H1 (cell line): Measurements from ENCODE around the gene PSMD3. TPM values are rescaled to one million over a fixed set of nuclear protein-coding genes. Genes with fewer than 3 reads are reported as not detected.
A peak's percentile ranks its signal among the peaks of the same experiment; 100 is the strongest.

Experiments
- CTCF ChIA-PET: fragments of 300-600 bp; sonication (Branson Sonifier 250); formaldehyde crosslinking; loops from one replicate; lab custom pipeline; 2021; ENCODE audit not compliant: partially characterized antibody; lab: Charles Lee
- POLR2A ChIA-PET: fragments of 300-600 bp; sonication (Branson Sonifier 250); formaldehyde crosslinking; loops from one replicate; lab custom pipeline; 2021; ENCODE audit warnings: inconsistent platforms; ENCODE audit not compliant: partially characterized antibody; lab: Charles Lee
- DNase-seq, 2 experiments: peaks; one replicate each; pipeline versions ENCODE4 v3.0.0 to v3.0.0-alpha.2; 2010 to 2022; ENCODE audit warnings: low spot score in 2 of 2, low read depth in 1 of 2, mixed read lengths in 1 of 2
- FAIRE-seq: peaks from 2 replicates; lab custom pipeline; 2011; peaks lifted over from hg19 to GRCh38; lab: Jason Lieb, UNC
- H2AFZ ChIP-seq: 2 replicates; pipeline ENCODE4 v1.8.1; 2012; ENCODE audit warnings: low read length, inconsistent platforms
- H2AK5ac ChIP-seq: 2 replicates; pipeline ENCODE4 v1.6.1; 2013; ENCODE audit warnings: low read depth, low read length
- H2BK120ac ChIP-seq: replicated peaks from 2 replicates; pipeline ENCODE3; 2013; ENCODE audit warnings: low read depth, low read length, inconsistent platforms
- H2BK12ac ChIP-seq: 2 replicates; pipeline ENCODE4 v1.6.1; 2013; ENCODE audit warnings: low read depth, low read length
- H2BK15ac ChIP-seq: 2 replicates; pipeline ENCODE4 v1.6.1; 2013; ENCODE audit warnings: low read length
- H2BK20ac ChIP-seq: 2 replicates; pipeline ENCODE4 v1.6.1; 2013; ENCODE audit warnings: low read length
- H2BK5ac ChIP-seq: 2 replicates; pipeline ENCODE4 v1.6.1; 2013; ENCODE audit warnings: low read depth, low read length
- H3K14ac ChIP-seq: 2 replicates; pipeline ENCODE4 v1.6.1; 2013; ENCODE audit warnings: inconsistent platforms; ENCODE audit not compliant: insufficient read length
- H3K18ac ChIP-seq: 2 replicates; pipeline ENCODE4 v1.6.1; 2013; ENCODE audit warnings: low read length; ENCODE audit errors: extremely low read depth
- H3K23ac ChIP-seq: 2 replicates; pipeline ENCODE4 v1.6.1; 2013; ENCODE audit warnings: inconsistent platforms; ENCODE audit not compliant: insufficient read length
- H3K23me2 ChIP-seq: 2 replicates; pipeline ENCODE4 v1.6.1; 2013; ENCODE audit warnings: low read depth, low read length
- H3K27ac ChIP-seq: 2 replicates; pipeline ENCODE4 v1.6.1; 2011; ENCODE audit warnings: low read depth, low read length, inconsistent platforms
- H3K27me3 ChIP-seq, 4 experiments: replicated peaks in 1 of 4; 1 replicate in 1 of 4; 2 replicates in 3 of 4; pipeline versions ENCODE4 v1.6.1 to v1.8.1; 2011 to 2013; ENCODE audit warnings: low read length in 3 of 4, mild to moderate bottlenecking in 3 of 4, inconsistent platforms in 2 of 4, mixed read lengths in 2 of 4, moderate library complexity in 1 of 4; ENCODE audit not compliant: control insufficient read depth in 3 of 4, insufficient read depth in 3 of 4; ENCODE audit errors: extremely low read depth in 1 of 4
- H3K36me3 ChIP-seq, 4 experiments: 2 replicates each; pipeline versions ENCODE4 v1.6.1 to v1.8.1; 2011 to 2013; ENCODE audit warnings: mild to moderate bottlenecking in 4 of 4, low read length in 3 of 4, moderate library complexity in 2 of 4, control low read depth in 1 of 4, inconsistent platforms in 1 of 4; ENCODE audit not compliant: insufficient read depth in 4 of 4, control insufficient read depth in 2 of 4
- H3K4ac ChIP-seq: replicated peaks from 2 replicates; pipeline ENCODE3; 2013; ENCODE audit warnings: low read length, low read depth, mixed read lengths, inconsistent platforms; ENCODE audit not compliant: insufficient read length
- H3K4me1 ChIP-seq, 4 experiments: replicated peaks in 1 of 4; 1 replicate in 1 of 4; 2 replicates in 3 of 4; pipeline versions ENCODE4 v1.6.1 to v1.8.1; 2011 to 2013; ENCODE audit warnings: low read length in 3 of 4, inconsistent platforms in 2 of 4, mixed read lengths in 1 of 4; ENCODE audit not compliant: insufficient read depth in 4 of 4, control insufficient read depth in 3 of 4
- H3K4me2 ChIP-seq, 2 experiments: 2 replicates each; pipeline versions ENCODE4 v1.6.1 to v1.8.1; 2011 to 2013; ENCODE audit warnings: low read depth in 2 of 2, low read length in 2 of 2, control low read depth in 1 of 2, inconsistent platforms in 1 of 2, mild to moderate bottlenecking in 1 of 2; ENCODE audit not compliant: insufficient read depth in 1 of 2
- H3K4me3 ChIP-seq, 4 experiments: fragments of 200-600, 300-600 bp in 1 of 4; sonication (generic), shearing (Covaris generic), sonication (Bioruptor Twin) in 1 of 4; 2 replicates each; pipeline versions ENCODE4 v1.5.1 to v1.8.1; 2011 to 2016; ENCODE audit warnings: low read length in 4 of 4, low read depth in 3 of 4, control low read depth in 2 of 4, inconsistent platforms in 2 of 4, mild to moderate bottlenecking in 2 of 4, mixed read lengths in 1 of 4, moderate library complexity in 1 of 4; ENCODE audit not compliant: insufficient read depth in 2 of 4; ENCODE audit errors: extremely low read depth in 1 of 4
- H3K56ac ChIP-seq: replicated peaks from 2 replicates; pipeline ENCODE3; 2013; ENCODE audit warnings: low read depth, mild to moderate bottlenecking, mixed read lengths, low read length, inconsistent platforms; ENCODE audit not compliant: insufficient read length
- H3K79me1 ChIP-seq: 2 replicates; pipeline ENCODE4 v1.6.1; 2013; ENCODE audit warnings: low read depth, low read length, control low read depth
- H3K79me2 ChIP-seq, 2 experiments: 2 replicates each; pipeline versions ENCODE4 v1.6.1 to v1.8.1; 2012 to 2013; ENCODE audit warnings: low read length in 2 of 2, mild to moderate bottlenecking in 2 of 2, inconsistent platforms in 1 of 2; ENCODE audit not compliant: insufficient read depth in 2 of 2, control insufficient read depth in 1 of 2
- H3K9ac ChIP-seq, 4 experiments: replicated peaks in 1 of 4; 1 replicate in 1 of 4; 2 replicates in 3 of 4; pipeline versions ENCODE4 v1.6.1 to v1.8.1; 2011 to 2013; ENCODE audit warnings: low read depth in 3 of 4, low read length in 3 of 4, control low read depth in 2 of 4, mild to moderate bottlenecking in 2 of 4, moderate library complexity in 2 of 4, inconsistent platforms in 1 of 4; ENCODE audit errors: extremely low read depth in 1 of 4
- H3K9me3 ChIP-seq, 2 experiments: 2 replicates each; pipeline versions ENCODE4 v1.6.1 to v1.8.1; 2012 to 2013; ENCODE audit warnings: mild to moderate bottlenecking in 2 of 2, moderate library complexity in 2 of 2, control low read depth in 1 of 2, inconsistent platforms in 1 of 2, low read depth in 1 of 2, low read length in 1 of 2, mixed read lengths in 1 of 2; ENCODE audit not compliant: insufficient read depth in 2 of 2
- H4K20me1 ChIP-seq, 2 experiments: replicated peaks in 1 of 2; 2 replicates each; pipeline versions ENCODE3 to v1.8.1; 2011 to 2013; ENCODE audit warnings: inconsistent platforms in 2 of 2, low read length in 2 of 2, mild to moderate bottlenecking in 1 of 2; ENCODE audit not compliant: insufficient read depth in 2 of 2, control insufficient read depth in 1 of 2
- H4K5ac ChIP-seq: 2 replicates; pipeline ENCODE4 v1.6.1; 2013; ENCODE audit warnings: low read length, low read depth, mixed read lengths, inconsistent platforms; ENCODE audit not compliant: insufficient read length
- H4K8ac ChIP-seq: 2 replicates; pipeline ENCODE4 v1.8.0; 2013; ENCODE audit warnings: mild to moderate bottlenecking, moderate library complexity, low read length, inconsistent platforms; ENCODE audit not compliant: insufficient read depth; ENCODE audit errors: extremely low read depth
- H4K91ac ChIP-seq: replicated peaks from 2 replicates; pipeline ENCODE3; 2013; ENCODE audit warnings: low read length, mixed read lengths, inconsistent platforms; ENCODE audit not compliant: insufficient read length
- CTBP2 ChIP-seq: IDR thresholded peaks from 2 replicates; pipeline ENCODE4 v1.7.0; 2011; ENCODE audit warnings: borderline replicate concordance, mild to moderate bottlenecking, moderate library complexity, mixed read lengths, low read length; ENCODE audit not compliant: insufficient read depth, insufficient read length
- FOSL1 ChIP-seq: IDR thresholded peaks from 2 replicates; pipeline ENCODE4 v1.6.1; 2011; ENCODE audit warnings: mild to moderate bottlenecking, low read depth, low read length, moderate library complexity; ENCODE audit not compliant: insufficient read depth
- GTF2F1 ChIP-seq: IDR thresholded peaks from 2 replicates; pipeline ENCODE4 v1.6.1; 2012; ENCODE audit warnings: low read depth, low read length, improper control_type of control experiment, borderline replicate concordance
- SAP30 ChIP-seq: fragments of 300-600 bp; sonication (generic); IDR thresholded peaks from 2 replicates; pipeline ENCODE4 v1.7.1; 2012; ENCODE audit warnings: low read length, moderate library complexity, mild to moderate bottlenecking, inconsistent platforms; ENCODE audit not compliant: insufficient read depth, insufficient replicate concordance
- SIN3A ChIP-seq, 2 experiments: IDR thresholded peaks in 1 of 2; conservative IDR thresholded peaks in 1 of 2; 2 replicates each; pipeline ENCODE4 v1.6.1; 2011 to 2012; ENCODE audit warnings: low read length in 2 of 2, improper control_type of control experiment in 1 of 2, low read depth in 1 of 2, mild to moderate bottlenecking in 1 of 2
- YY1 ChIP-seq: IDR thresholded peaks from 2 replicates; pipeline ENCODE4 v1.6.1; 2011; ENCODE audit warnings: low read depth, mild to moderate bottlenecking, low read length
- WGBS, 2 experiments: shearing (Covaris generic) in 1 of 2; methylation state at CpG; one replicate each; pipeline versions ENCODE4 v1.1.6 to v1.1.7; 2013 to 2015; ENCODE audit warnings: low lambda C conversion rate in 2 of 2, mixed read lengths in 2 of 2, inconsistent platforms in 1 of 2, low coverage in 1 of 2, missing lambda C conversion rate in 1 of 2; ENCODE audit not compliant: insufficient replicate concordance in 2 of 2, insufficient coverage in 1 of 2, insufficient read length in 1 of 2; ENCODE audit errors: extremely low coverage in 1 of 2, missing lambda C conversion rate in 1 of 2; 5-methylcytosine and 5-hydroxymethylcytosine counted together
- polyA plus RNA-seq, 7 experiments: library from polyadenylated mRNA; depleted of rRNA in 3 of 7; stranded (reverse) in 5 of 7; unstranded in 2 of 7; fragments of >200 nt in 5 of 7; fragments of 200-250 nt in 2 of 7; gene quantifications; 1 replicate in 5 of 7; 2 replicates in 1 of 7; 4 replicates in 1 of 7; pipeline versions ENCODE4 v1.2.1 to v1.2.3, GENCODE V29; 2011 to 2013; ENCODE audit warnings: missing spikeins in 2 of 7, mixed read lengths in 2 of 7
- total RNA-seq: library from RNA; stranded (reverse); fragmentation: NEBNext Ultra II Directional; extraction: Animal tissue kit (Norgen Biotek cat#: 25700); gene quantifications from 2 replicates; pipeline ENCODE4 v1.2.1, GENCODE V29; 2021
- TF ChIP-seq, protein P1 (sequence below): IDR thresholded peaks from 2 replicates; pipeline ENCODE4 v1.6.1; 2012; ENCODE audit warnings: inconsistent platforms
- TF ChIP-seq, protein P2 (sequence below): IDR thresholded peaks from 2 replicates; pipeline ENCODE4 v1.6.1; 2012; ENCODE audit warnings: inconsistent platforms

PSMD3 gene
- total and polyA plus RNA-seq, 2 of the 8 experiments (the other 6 are each of a cell fraction or from before 2014, with no cell fraction given) = 151 to 198 TPM

- Histone ChIP-seq H3K27me3 (peaks cover 0 to 3% (median 1%) of the 10 kb centered on the region in 4 experiments; a peak in 3 of 7 replicates), H3K23ac (no peak overlapping the region), H3K18ac (no peak overlapping the region), H3K9me3 (no peaks in the 10 kb centered on the region), H3K4me1 (no peaks in the 10 kb centered on the region), H3K9ac (no peak overlapping the region; a peak in 1 of 7 replicates), H3K4me3 (no peak overlapping the region), H2BK5ac (no peak overlapping the region), H3K36me3 (no peaks in the 10 kb centered on the region), H3K4ac (no peak overlapping the region), H3K4me2 (no peak overlapping the region), H4K5ac (no peak overlapping the region), H2BK20ac (no peak overlapping the region), H4K91ac (no peak overlapping the region), H3K27ac (no peak overlapping the region), H2BK120ac (no peak overlapping the region), H3K56ac (no peak overlapping the region), H3K14ac (no peak overlapping the region), H3K23me2 (no peaks in the 10 kb centered on the region), H4K20me1 (no peaks in the 10 kb centered on the region), H2AFZ (no peak overlapping the region), H4K8ac (peak overlapping the region; percentile 11; the same call in 1 of the 2 replicates), H2BK12ac (no peak overlapping the region), H2BK15ac (no peak overlapping the region), H3K79me1 (no peaks in the 10 kb centered on the region), H2AK5ac (no peak overlapping the region), H3K79me2 (no peaks in the 10 kb centered on the region)
- TF ChIP-seq FOSL1 (no peak), CTBP2 (no peak), GTF2F1 (no peak), SAP30 (no peak), YY1 (no peak), SIN3A (conservative IDR thresholded peaks at IDR 0.05 in 1 of 2, IDR thresholded peaks at IDR 0.05 in 1 of 2; ENCODE audit: low read depth in 1 of 2, low read length in 2 of 2) (no peak)
- TF ChIP-seq, protein P1, sequence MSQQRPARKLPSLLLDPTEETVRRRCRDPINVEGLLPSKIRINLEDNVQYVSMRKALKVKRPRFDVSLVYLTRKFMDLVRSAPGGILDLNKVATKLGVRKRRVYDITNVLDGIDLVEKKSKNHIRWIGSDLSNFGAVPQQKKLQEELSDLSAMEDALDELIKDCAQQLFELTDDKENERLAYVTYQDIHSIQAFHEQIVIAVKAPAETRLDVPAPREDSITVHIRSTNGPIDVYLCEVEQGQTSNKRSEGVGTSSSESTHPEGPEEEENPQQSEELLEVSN = no peak
- TF ChIP-seq, protein P2, sequence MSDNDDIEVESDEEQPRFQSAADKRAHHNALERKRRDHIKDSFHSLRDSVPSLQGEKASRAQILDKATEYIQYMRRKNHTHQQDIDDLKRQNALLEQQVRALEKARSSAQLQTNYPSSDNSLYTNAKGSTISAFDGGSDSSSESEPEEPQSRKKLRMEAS = no peak
- no peak for FAIRE-seq
- ChIA-PET CTCF (interaction anchor here (1.1 to 11.9 kb wide), 4 partner anchors 10 to 124 kb away, joined by 3 to 96 read pairs (median 6); partner anchors contain the start of genes GSDMA and PSMD3), POLR2A (interaction anchor here (0.7 kb wide), 1 partner anchor 12 kb away, joined by 3 read pairs; no protein-coding TSS in a partner anchor)
- WGBS, 2 experiments = 87% methylated on average over 6 of the region's 7 CpGs; no CpG with 5 or more reads in 1 of the 2 experiments
- DNase-seq = no peak
Measured at GRCh38 chr17:39970157-39970692, 10.4 kb upstream of the PSMD3 start.
